Stimulated activated CD4-positive, alpha-beta T cell treated with anti-CD3 and anti-CD28 coated beads, Interleukin-1b, Interleukin-23, amount 100 ng/mL, for 48 hours (primary cell): ENCODE measurements around the gene FUT8.
"Not testable (repeated sequence)": the region's sequence is repeated elsewhere in the genome, so short reads cannot be mapped to it uniquely, and the experiment has no call there.

Experiments
- DNase-seq: peaks from one replicate; pipeline ENCODE4 v3.0.0-alpha.2; 2020

The FUT8 gene

GRCh38 chr14:65627315-65627714 is 214.8 kb downstream of the FUT8 start:
- no peak for DNase-seq

DNA sequence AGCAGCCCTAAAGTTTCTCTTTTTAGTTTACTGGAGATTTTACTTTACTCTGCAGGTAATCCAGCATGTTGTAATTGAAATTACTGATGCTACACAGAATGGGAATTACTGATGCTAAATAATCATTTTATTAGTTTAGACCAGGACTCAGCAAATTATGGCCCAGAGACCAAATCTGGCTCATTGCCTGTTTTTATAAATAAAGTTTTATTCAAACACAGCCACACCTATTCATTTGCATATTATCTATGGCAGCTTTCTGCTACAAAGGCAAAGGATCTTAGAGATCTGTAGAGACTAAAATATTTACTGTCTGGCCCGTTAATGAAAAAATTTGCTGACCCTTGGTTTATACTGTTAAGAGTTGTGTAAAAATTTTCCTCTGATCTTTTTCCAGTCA is 216.1 kb downstream of the FUT8 start:
- no peak for DNase-seq

GRCh38 chr14:65631040-65631439 is 218.5 kb downstream of the FUT8 start:
- no peak for DNase-seq

DNA sequence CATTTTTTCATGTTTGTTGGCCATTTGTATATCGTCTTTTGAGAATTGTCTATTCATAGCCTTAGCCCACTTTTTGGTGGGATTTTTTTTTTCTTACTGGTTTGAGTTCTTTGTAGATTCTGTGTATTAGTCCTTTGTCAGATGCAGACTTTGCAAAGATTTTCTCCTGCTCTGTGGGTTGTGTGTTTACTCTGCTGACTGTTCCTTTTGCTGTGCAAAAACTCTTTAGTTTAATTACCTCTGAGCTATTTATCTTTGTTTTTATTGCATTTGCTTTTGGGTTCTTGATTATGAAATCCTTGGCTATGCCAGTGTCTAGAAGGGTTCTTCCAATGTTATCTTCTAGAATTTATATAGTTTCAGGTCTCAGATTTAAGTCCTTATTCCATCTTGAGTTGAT is 220.0 kb downstream of the FUT8 start:
- no peak for DNase-seq

GRCh38 chr14:65633666-65634065 is 221.1 kb downstream of the FUT8 start:
- not testable (repeated sequence) for DNase-seq

- DNase-seq: peak; percentile 39
These were observed 225.2 kb downstream of the FUT8 start for GRCh38 chr14:65637780-65638179.

DNA sequence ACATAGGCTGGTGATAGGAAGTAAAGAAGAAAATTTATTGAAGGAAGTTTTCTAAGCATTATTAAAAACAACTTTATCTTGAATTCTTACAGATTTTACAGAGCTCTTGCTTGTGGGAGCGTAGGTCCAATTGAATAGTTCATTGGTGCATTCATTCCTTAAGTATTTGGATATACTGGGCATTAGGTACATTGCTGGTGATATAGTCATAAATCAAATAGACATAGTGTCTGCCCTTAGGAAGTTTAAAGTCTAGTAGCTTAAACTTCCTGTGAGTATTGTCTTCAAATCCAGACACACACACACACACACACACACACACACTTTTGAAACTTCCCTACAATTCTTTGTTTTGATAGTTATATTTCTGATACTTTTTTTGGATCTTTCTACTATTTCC is 226.7 kb downstream of the FUT8 start:
- no peak for DNase-seq

DNA sequence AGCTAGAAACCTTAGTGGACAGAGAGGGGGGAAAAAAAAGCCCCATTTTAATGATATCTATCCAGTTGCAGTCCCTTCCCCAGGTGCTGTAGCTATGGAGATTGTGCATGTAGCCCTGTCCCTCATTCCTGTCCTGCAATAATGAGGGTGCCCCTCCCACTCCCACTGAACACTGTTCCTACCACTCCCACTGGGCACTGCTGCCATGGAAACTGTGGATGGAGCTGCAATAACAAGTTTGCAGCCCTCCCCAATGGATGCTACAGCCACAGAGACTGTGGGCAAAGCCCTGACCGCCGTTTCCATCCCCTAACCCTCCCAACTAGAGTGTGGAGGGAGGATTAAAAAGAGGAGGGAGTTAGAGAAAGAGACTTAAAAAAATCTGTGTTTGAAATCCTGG is 238.3 kb downstream of the FUT8 start:
- DNase-seq: no peak

DNA sequence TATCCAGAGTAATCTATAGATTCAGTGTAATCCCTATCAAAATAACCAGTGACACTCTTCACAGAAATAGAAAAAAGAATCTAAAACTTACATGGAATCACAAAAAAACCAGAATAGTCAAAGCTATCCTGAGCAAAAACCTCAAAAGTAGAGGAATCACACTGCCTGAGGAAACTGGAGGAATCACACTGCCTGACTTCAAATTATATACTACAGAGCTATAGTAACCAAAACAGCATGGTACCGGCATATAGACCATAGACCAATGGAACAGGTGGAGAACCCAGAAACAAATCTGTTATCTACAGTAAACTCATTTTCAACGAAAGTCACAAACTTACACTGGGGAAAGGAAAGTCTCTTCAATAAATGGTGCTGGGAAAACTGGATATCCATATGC is 244.0 kb downstream of the FUT8 start:
- DNase-seq: no peak

DNA sequence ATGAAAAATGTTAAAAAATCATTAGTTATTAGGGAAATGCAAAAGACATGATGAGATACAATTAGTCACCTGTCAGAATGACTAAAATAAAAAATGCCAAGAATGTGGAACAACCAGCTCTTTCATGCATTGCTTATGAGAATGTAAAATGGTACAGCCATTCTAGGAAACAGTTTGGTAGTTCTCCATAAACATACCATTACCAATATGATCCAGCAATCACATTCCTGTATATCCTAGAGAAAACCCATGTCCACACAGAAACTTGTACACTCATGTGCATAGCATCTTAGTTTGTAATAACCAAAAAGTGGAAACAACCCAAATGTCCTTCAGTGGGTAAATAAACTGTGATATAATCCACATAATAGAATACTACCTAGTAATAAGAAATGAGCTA is 245.7 kb downstream of the FUT8 start:
- no peak for DNase-seq

DNA sequence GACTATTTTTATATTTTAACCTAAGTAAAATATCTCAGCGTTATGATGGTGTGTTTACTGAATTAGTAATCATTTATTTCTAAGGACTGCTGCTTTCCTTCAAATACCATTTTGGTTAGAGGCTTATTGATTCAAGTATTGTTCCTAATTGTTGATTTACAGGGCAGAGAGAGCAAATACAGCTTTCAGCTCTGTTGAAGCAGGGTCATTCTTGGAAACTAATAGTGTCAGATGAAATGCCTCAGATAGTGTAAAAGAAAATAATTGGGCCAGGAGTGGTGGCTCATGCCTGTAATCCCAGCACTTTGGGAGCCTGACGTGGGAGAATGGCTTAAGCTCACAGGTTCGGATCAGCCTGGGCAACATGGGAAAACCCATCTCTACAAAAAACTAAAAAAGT is 249.3 kb downstream of the FUT8 start:
- no peak for DNase-seq

DNA sequence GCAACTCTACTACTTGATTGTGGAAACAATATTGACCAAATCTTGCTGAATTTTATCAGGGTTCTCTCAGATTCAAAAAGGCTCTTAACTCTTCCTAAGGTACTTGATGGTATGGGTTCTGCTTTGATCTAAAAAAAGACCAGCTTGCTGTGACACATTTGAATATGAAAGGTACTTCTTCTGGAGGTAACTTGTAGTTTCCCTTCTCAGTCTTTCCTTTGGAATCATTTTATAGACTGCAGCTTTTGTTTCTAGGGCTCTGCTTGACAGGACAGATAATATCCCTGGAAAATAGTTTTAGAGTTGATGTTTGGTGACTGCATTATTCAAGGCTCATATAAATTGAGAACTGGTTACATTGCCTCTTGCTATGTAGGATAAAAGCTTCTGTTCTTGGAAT is 251.9 kb downstream of the FUT8 start:
- DNase-seq: no peak

DNA sequence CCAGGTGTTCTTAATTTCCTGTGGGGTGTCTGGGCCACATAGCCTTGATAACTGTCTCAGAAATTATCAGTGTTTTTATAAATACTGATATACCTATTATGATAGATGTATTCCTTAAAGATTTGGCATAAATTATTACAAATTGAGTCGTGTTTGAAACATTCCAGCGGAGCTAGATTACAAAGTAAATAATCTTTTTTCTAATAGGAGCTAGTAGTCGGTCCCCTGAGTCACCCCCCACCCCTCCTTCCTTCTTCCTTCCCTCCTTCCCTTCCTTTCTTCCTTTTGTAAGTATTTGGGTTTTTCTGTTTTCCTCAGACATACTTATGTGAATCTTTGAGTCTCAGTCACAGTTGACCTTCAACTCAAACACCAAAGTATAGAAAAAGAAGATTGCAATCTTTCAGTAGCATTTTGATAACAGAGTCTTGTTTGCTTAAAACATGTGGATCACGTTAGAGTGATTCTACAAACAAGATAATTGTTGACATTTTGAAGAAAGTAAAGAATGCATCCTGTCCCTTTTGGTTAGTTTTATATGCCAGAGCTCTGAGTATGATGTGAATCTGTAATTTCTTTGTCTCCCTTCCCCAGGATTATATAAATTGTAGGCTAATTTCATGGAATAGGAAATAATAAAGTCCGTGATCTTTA is 264.0 kb downstream of the FUT8 start:
- DNase-seq: no peak

DNA sequence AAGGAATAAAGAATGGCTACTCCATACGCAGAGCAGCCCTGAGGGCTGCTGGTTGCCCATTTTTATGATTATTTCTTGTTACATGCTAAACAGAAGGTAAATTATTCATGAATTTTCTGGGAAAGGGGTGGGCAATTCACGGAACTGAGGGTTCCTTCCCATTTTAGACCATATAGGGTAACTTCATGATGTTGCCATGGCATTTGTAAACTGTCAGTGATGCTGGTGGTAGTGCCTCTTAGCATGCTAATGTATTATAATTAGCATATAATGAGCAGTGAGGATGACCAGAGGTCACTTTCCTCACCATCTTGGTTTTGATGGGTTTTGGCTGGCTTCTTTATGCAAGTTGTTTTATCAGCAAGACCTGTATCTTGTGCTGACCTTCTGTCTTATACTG is 273.0 kb downstream of the FUT8 start:
- DNase-seq: no peak

DNA sequence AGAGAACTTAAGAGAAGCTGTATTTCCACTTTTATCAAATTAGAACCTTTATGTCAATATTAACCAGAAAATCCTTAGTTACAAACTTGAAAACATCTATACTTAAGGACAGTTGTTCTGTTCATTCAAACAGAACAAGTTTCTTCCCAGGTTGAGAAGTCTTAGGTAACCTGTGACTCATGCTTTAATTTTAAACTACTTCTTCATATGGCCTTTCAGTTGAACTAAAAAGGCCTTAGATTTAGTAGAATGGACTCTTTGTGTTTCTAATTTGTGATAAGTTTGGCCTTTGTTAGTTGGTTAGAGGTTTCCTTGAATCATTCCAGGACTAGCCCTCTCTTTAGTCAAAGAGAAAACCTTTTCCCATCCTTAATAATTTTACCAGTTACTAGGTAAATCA is 274.2 kb downstream of the FUT8 start:
- no peak for DNase-seq

GRCh38 chr14:65689070-65689469 is 276.5 kb downstream of the FUT8 start:
- DNase-seq: no peak

GRCh38 chr14:65692566-65692965 is 280.0 kb downstream of the FUT8 start:
- not testable (repeated sequence) for DNase-seq

DNA sequence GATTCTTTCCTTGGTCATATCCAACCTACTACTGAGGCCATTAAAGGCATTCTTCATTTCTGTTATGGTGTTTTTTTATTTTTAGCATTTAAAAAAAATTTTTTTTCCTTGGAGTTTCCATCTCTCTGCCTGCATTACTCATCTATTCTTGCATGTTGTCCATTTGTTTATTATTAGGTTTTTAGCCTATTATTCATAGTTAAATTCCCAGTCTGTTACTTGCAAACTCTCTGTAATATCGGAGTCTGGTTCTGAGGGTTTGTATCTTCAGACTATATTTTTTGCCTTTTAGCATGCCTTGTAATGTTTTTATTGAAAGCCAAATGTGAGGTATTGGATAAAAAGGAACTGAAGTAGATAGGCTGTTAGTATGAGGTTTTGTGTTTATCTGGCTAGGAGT is 284.3 kb downstream of the FUT8 start:
- no peak for DNase-seq

GRCh38 chr14:65703521-65703920 is 291.0 kb downstream of the FUT8 start:
- DNase-seq: no peak

GRCh38 chr14:65703996-65704395 is 291.5 kb downstream of the FUT8 start:
- DNase-seq: no peak

- DNase-seq: no peak
These were observed 291.9 kb downstream of the FUT8 start for GRCh38 chr14:65704437-65704836.

DNA sequence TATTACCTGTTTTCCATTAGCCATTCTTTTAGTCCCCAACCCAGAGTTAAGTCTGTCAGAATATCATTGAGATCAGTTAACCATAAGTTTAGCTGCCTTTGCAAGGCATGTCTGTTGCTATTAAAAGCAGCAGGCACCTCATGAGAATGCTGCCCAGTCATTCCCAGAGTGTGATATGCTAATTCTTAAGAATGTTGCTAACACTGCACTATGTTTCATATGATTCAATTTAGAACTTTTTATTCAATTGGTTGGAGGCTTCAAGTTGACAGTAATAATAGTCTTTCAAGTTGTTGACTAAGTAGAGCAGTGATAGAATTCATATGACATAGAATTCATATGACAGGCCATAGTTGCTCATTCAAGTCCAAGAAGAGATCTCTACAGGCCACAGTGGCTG is 292.3 kb downstream of the FUT8 start:
- peak; percentile 53 for DNase-seq

DNA sequence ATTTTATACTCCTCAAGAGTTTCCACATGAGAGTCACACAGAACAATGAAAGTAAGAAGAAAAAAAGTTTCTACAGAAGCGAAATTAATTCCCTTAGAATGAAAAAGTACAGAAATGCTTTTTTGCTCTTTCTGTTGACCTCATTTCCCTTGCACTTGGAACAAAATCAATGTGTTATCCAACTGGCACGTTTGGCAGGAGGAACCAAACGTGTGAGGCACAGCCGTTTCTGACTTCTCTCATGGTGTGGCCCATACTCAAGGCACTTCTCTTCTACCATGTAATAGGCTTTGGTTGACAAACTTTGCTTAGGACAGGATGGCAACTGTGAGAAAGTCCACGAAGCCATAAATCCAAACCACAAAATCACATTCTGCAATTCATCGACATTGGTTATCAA is 297.0 kb downstream of the FUT8 start:
- no peak for DNase-seq

DNA sequence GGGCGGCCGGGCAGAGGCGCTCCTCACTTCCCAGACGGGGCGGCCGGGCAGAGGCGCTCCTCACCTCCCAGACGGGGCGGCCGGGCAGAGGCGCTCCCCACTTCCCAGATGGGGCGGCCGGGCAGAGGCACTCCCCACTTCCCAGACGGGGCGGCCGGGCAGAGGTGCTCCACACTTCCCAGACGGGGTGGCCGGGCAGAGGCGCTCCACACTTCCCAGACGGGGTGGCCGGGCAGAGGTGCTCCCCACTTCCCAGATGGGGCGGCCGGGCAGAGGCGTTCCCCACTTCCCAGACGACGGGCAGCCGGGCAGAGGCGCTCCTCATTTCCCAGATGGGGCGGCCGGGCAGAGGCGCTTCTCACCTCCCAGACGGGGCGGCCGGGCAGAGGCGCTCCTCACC is 304.3 kb downstream of the FUT8 start:
- DNase-seq: not testable (repeated sequence)

DNA sequence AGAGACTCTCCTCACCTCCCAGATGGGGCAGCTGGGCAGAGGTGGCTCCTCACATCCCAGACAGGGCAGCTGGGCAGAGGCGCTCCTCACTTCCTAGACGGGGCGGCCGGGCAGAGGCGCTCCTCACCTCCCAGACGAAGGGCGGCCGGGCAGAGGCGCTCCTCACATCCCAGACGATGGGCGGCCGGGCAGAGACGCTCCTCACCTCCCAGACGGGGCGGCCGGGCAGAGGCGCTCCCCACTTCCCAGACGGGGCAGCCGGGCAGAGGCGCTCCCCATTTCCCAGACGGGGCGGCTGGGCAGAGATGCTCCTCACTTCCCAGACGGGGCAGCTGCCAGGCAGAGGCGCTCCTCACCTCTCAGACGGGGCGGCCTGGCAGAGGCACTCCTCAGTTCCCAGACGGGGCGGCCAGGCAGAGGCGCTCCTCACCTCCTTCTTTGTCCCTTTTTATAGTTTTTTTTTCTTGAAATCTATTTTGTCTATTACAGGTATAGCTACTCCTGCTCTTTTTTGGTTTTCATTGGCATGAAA is 304.9 kb downstream of the FUT8 start:
- DNase-seq: not testable (repeated sequence)
